Mucosa of rectum (tissue), 2 donors: ENCODE measurements around the gene CERS6.

Experiments used
- H3K27ac ChIP-seq, 2 donors: one replicate each; pipeline ENCODE4 v1.7.0; 2013; ENCODE audit warnings: inconsistent platforms in 2 of 2, low read depth in 2 of 2, low read length in 2 of 2
- H3K27me3 ChIP-seq, 2 donors: one replicate each; pipeline ENCODE4 v1.7.0; 2013; ENCODE audit warnings: low read length in 2 of 2; ENCODE audit not compliant: control insufficient read depth in 2 of 2, insufficient read depth in 2 of 2
- H3K36me3 ChIP-seq, 2 donors: one replicate each; pipeline ENCODE4 v1.7.0; 2013; ENCODE audit warnings: low read length in 2 of 2; ENCODE audit not compliant: control insufficient read depth in 2 of 2, insufficient read depth in 2 of 2
- H3K4me1 ChIP-seq, 2 donors: one replicate each; pipeline ENCODE4 v1.7.0; 2013; ENCODE audit warnings: low read length in 2 of 2, mild to moderate bottlenecking in 1 of 2; ENCODE audit not compliant: control insufficient read depth in 2 of 2, insufficient read depth in 2 of 2
- H3K4me3 ChIP-seq, 2 donors: one replicate each; pipeline ENCODE4 v1.7.0; 2013; ENCODE audit warnings: low read length in 2 of 2
- H3K9ac ChIP-seq, 2 donors: one replicate each; pipeline ENCODE4 v1.7.0; 2013; ENCODE audit warnings: low read length in 2 of 2, low read depth in 1 of 2, mild to moderate bottlenecking in 1 of 2
- H3K9me3 ChIP-seq, 2 donors: one replicate each; pipeline ENCODE4 v1.7.0; 2013; ENCODE audit warnings: low read length in 2 of 2; ENCODE audit not compliant: control insufficient read depth in 2 of 2
- donor health status: healthy.
- donor health status: Normal muscosa, but diverticular disease.

The CERS6 gene

GRCh38 chr2:168607992-168608391 lies 151.9 kb downstream of the CERS6 start:
- H3K4me3 ChIP-seq, result no peak overlapping the region
- H3K4me1 ChIP-seq, result peaks cover 0 to 15% of the 10 kb centered on the region in 2 donors
- H3K27ac ChIP-seq, result no peak overlapping the region

GRCh38 chr2:168608796-168609195 lies 152.7 kb downstream of the CERS6 start:
- Histone ChIP-seq H3K9ac (no peak overlapping the region), H3K9me3 (peaks cover 0 to 5% of the 10 kb centered on the region in 2 donors), H3K4me3 (no peak overlapping the region), H3K36me3 (no peaks in the 10 kb centered on the region), H3K27ac (no peak overlapping the region), H3K4me1 (peaks cover 0 to 15% of the 10 kb centered on the region in 2 donors), H3K27me3 (no peaks in the 10 kb centered on the region)

More at GRCh38 chr2:168607992-168608391, 151.9 kb downstream of the CERS6 start:
- H3K9me3 ChIP-seq, result peaks cover 0 to 5% of the 10 kb centered on the region in 2 donors
- H3K9ac ChIP-seq, result no peak overlapping the region
- no peaks in the 10 kb centered on the region for H3K27me3 ChIP-seq
- no peaks in the 10 kb centered on the region for H3K36me3 ChIP-seq

- Histone ChIP-seq H3K9me3 (no peaks in the 10 kb centered on the region), H3K4me1 (peaks cover 0 to 15% of the 10 kb centered on the region in 2 donors), H3K27ac (no peak overlapping the region), H3K4me3 (no peak overlapping the region), H3K9ac (no peak overlapping the region), H3K36me3 (no peaks in the 10 kb centered on the region), H3K27me3 (no peaks in the 10 kb centered on the region)
Observed at GRCh38 chr2:168611091-168611490, 155.0 kb downstream of the CERS6 start.

GRCh38 chr2:168611896-168612650 lies 156.0 kb downstream of the CERS6 start:
- H3K36me3 ChIP-seq, result no peaks in the 10 kb centered on the region
- H3K4me1 ChIP-seq, result peaks cover 0 to 15% of the 10 kb centered on the region in 2 donors
- H3K27ac ChIP-seq, result peak overlapping the region; percentile 14 to 40
- no peaks in the 10 kb centered on the region for H3K9me3 ChIP-seq
- H3K27me3 ChIP-seq, result no peaks in the 10 kb centered on the region
- H3K9ac ChIP-seq, result no peak overlapping the region
- no peak overlapping the region for H3K4me3 ChIP-seq

- no peak overlapping the region for H3K9ac ChIP-seq
- H3K27ac ChIP-seq, result peak overlapping the region in 1 of 2 donors; percentile 40
- no peaks in the 10 kb centered on the region for H3K9me3 ChIP-seq
Observed at GRCh38 chr2:168612719-168613118, 156.6 kb downstream of the CERS6 start.

GRCh38 chr2:168613551-168613950 lies 157.5 kb downstream of the CERS6 start:
- Histone ChIP-seq H3K4me3 (no peak overlapping the region), H3K9ac (no peak overlapping the region), H3K9me3 (no peaks in the 10 kb centered on the region), H3K27me3 (no peaks in the 10 kb centered on the region), H3K27ac (no peak overlapping the region), H3K36me3 (no peaks in the 10 kb centered on the region), H3K4me1 (peaks cover 0 to 15% of the 10 kb centered on the region in 2 donors)

More at GRCh38 chr2:168612719-168613118, 156.6 kb downstream of the CERS6 start:
- Histone ChIP-seq H3K4me3 (no peak overlapping the region), H3K36me3 (no peaks in the 10 kb centered on the region), H3K27me3 (no peaks in the 10 kb centered on the region), H3K4me1 (peaks cover 0 to 15% of the 10 kb centered on the region in 2 donors)

GRCh38 chr2:168614172-168615018 lies 158.3 kb downstream of the CERS6 start:
- no peaks in the 10 kb centered on the region for H3K27me3 ChIP-seq
- no peak overlapping the region for H3K9ac ChIP-seq
- H3K4me3 ChIP-seq, result no peak overlapping the region
- no peaks in the 10 kb centered on the region for H3K9me3 ChIP-seq
- H3K4me1 ChIP-seq, result peaks cover 0 to 15% of the 10 kb centered on the region in 2 donors
- no peak overlapping the region for H3K27ac ChIP-seq
- no peaks in the 10 kb centered on the region for H3K36me3 ChIP-seq

- Histone ChIP-seq H3K9me3 (no peaks in the 10 kb centered on the region), H3K27me3 (no peaks in the 10 kb centered on the region), H3K9ac (no peak overlapping the region), H3K27ac (no peak overlapping the region), H3K4me1 (peaks cover 0 to 7% of the 10 kb centered on the region in 2 donors), H3K4me3 (no peak overlapping the region), H3K36me3 (no peaks in the 10 kb centered on the region)
Observed at GRCh38 chr2:168620554-168620953, 164.5 kb downstream of the CERS6 start.

- H3K9me3 ChIP-seq, result no peaks in the 10 kb centered on the region
- no peaks in the 10 kb centered on the region for H3K27me3 ChIP-seq
- H3K9ac ChIP-seq, result no peak overlapping the region
- no peaks in the 10 kb centered on the region for H3K36me3 ChIP-seq
- H3K4me3 ChIP-seq, result no peak overlapping the region
- H3K27ac ChIP-seq, result no peak overlapping the region
- H3K4me1 ChIP-seq, result peaks cover 4 to 20% of the 10 kb centered on the region in 2 donors
Observed at GRCh38 chr2:168622559-168622958, 166.5 kb downstream of the CERS6 start.

- no peak overlapping the region for H3K4me3 ChIP-seq
- no peaks in the 10 kb centered on the region for H3K36me3 ChIP-seq
- no peak overlapping the region for H3K27ac ChIP-seq
- peaks cover 4 to 28% of the 10 kb centered on the region in 2 donors for H3K4me1 ChIP-seq
- no peaks in the 10 kb centered on the region for H3K27me3 ChIP-seq
- H3K9me3 ChIP-seq, result no peaks in the 10 kb centered on the region
- no peak overlapping the region for H3K9ac ChIP-seq
Observed at GRCh38 chr2:168624028-168624427, 168.0 kb downstream of the CERS6 start.
